Stimulated activated CD4-positive, alpha-beta T cell treated with anti-CD3 and anti-CD28 coated beads, TNF-alpha, amount 100 ng/mL, for 48 hours (primary cell): ENCODE results near the gene NF1.
"Not testable (repeated sequence)": the region's sequence is repeated elsewhere in the genome, so short reads cannot be mapped to it uniquely, and the experiment has no call there.

Source experiments
- DNase-seq, 3 donors: peaks; one replicate each; pipeline ENCODE4 v3.0.0-alpha.2; 2020; ENCODE audit warnings: low read depth in 3 of 3

NF1 gene

DNA sequence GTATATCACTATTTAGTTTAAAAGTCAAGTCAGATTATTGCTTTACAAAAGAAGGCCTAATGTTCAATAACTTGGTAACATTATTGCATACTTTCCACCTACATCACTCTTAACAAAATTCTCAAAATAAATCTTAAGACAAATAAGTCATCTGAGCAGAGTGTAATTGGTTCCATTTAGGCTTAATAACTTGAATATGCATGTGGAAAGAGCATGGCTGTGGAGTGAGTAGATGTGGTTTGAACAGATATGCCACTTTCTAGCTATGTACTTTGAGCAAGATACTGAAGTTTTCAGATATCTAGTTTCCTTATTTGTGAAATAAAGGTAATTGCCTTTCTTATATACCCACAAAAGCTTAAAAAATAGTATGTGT is 233.4 kb downstream of the NF1 start:
- DNase-seq: no peak

DNA sequence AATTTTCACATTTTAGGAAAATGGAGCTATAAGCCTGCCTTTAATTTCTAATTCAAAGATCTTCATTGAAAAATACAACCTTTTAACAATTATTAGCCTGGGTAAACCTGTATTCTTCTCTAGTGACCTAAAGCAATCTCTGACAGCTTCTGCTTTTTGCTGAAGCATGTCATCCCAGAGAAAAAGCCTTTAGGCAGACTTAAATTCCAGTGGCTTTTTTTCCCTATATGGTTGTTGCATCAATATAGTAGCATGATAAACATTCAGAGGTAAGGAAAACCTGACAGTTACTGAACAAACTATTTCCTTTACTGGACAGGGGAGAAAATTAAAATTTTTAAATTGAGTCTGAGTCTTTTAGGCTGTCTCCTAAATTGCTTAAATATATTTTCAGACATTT is 234.4 kb downstream of the NF1 start:
- no peak for DNase-seq

DNA sequence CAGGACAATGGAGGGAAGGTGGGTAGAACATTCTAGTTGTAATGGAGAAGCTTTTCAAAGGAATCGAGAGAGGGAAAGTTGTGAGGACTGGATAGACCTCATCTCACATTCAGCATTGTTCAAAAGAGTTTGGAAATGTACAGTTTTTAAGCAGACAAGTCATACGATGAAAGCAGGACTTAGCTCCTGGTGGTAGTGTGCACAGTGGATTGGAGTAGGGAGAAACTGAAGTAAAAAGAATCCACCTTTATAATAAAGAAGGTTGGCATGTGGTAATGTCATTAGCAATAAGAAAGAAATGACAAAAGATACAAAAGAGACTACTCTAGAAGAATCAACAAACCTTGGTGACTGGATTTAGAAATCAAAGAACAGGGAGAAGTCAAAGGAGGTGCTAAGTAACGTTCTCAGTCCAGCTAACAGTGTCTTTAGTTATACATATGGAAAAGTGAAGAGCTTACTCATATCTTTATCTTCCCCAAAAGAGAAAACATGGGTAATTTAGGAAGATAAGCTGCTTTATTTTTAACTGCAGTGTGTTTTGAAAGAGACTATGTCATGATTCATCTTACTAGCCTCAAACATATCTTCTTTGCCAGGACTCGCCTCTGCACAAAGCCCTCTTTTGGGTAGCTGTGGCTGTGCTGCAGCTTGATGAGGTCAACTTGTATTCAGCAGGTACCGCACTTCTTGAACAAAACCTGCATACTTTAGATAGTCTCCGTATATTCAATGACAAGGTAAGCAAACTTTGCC is 245.3 kb downstream of the NF1 start:
- no peak for DNase-seq

DNA sequence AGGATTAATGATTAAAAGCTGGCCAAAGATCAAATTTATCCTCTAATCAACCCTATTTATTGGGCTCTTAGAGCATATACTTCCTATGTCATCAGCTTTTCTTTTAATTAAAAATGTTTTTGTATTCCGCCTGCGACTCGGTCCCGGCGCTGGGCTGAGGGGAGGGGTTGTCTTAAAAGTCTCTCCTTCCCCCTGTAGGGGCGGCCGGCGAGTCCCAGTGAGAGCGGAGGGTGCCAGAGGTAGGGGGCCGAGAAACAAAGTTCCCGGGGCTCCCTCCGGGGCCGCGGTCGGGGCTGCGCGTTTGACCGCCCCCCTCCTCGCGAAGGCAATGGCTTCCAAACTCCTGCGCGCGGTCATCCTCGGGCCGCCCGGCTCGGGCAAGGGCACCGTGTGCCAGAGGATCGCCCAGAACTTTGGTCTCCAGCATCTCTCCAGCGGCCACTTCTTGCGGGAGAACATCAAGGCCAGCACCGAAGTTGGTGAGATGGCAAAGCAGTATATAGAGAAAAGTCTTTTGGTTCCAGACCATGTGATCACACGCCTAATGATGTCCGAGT is 250.5 kb downstream of the NF1 start:
- DNase-seq: not testable (repeated sequence)

DNA sequence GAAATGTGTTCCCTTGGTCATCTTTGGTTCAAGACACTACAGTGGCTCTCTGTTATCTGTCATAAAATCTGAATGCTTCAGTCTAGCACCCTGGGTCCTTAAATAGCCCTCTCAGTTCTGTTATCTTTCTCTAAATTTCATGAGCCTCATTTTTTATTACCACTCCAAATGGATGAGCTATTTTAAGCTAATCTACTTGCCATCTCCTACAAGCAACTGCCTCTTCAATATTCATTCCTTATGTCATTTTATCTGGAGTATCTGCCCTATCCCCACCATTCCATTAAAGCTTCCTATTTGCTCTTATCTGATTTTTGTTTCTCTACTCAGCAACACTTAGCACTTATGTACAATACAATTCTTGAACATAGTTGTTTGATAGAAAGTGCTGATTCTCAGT is 254.7 kb downstream of the NF1 start:
- no peak for DNase-seq

DNA sequence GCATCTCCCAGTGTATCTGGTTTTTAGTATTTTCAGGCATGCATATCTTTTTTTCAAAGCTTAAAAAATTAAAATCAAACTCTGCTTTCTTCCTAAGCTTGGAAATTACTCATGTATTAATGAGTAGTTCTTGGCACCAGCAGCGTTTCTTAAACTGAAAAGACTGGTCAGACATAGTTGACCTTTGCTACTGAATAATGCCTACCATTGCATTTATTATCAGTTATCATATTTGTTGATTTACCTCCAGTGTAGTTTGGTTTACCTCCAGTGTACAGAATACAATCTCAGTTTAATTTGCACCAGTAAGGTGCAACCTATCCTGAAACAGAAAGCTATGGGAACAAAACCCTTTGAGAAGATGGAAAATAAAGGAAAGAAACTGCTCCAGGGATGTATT is 261.2 kb downstream of the NF1 start:
- no peak for DNase-seq

DNA sequence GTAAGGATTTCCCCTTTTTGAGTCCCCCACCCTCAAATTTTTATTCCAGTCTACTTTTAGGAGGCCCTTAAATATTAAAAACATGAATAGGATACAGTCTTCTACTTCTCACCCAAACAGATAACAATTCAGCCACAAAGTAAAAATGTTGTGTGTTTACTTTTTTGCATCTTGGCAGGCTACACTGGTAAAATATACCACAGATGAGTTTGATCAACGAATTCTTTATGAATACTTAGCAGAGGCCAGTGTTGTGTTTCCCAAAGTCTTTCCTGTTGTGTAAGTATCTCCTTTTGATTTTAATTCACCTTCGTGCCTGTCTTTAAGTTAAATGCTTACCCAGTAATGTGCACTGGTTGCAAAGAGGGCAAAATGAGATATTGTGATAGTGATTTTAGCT is 262.3 kb downstream of the NF1 start:
- DNase-seq: no peak

DNA sequence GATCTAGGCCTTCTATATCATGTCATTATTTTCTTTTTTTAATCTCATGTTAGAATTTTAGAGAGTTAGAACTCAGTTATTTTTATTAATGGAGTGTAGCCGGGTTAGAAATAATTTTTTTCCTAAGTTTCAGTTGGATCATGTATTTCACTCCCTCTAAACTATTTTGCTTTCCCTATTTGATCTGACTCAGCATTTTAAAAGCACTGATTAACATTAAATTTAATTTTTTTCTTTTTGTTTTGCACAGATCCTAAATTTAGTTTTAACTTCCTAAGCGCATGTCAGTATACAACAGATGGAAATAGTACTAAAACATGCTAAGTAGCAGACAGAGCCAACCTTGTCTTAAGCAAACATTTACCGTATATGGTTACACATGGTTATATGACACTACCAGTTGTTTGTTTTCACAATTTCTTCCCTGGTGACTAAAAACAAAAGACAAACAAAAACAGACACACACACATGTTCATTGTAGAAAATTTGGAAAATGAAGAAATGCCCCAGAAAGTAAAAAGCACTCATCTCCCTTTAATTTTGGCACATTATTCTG is 263.1 kb downstream of the NF1 start:
- no peak for DNase-seq

DNA sequence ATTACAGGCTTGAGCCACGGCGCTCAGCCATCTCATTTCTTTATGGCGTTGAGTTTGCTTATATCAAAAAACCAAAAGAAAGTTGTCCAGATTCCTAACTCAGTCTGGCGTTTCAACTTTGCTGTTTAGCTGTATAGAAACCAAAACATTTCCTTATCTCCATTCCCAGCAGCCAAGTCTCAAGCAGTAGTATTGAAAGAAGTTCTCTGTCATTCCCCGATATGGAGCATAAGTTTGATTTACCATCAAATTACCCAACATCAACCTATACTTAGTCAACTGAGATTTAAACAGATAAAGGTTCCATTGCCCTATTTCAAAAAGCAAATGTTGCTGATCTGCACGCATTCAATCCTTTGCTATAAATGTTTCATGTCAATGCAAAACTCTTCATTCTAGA is 269.2 kb downstream of the NF1 start:
- no peak for DNase-seq

DNA sequence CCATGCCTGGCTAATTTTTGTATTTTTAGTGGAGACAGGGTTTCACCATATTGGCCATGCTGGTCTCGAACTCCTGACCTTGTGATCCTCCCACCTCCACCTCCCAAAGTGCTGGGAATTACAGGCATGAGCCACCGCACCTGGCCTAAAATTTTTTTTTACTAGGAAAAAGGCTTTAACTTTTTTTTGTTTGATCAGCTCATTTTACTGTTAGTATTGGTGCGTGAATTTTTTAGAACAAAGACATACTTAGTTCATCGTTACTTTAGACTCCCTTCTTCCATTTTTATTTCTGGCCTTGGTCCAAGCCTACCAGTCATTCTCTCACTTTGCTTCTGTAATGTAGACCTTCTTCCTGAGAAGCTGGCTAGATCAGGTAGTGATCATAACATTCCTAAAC is 271.3 kb downstream of the NF1 start:
- no peak for DNase-seq

DNA sequence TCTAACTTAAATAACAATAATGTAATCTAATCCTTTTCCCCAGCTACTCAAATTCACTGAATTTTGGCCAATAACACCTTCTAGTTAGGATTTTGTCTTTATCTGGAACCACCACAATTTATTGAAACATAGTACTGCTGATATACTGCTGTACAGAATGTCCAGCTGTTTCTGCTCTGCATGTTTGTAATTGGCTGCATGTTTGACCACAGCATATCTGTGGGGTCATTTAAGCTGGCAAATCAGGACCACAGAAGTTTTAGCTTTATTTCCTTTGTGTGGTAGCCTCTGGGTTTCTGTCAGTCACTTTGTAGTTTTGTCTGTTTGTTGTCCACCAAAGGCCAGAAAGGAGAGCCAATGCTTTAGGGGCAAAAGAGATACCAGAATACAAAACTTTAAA is 274.5 kb downstream of the NF1 start:
- no peak for DNase-seq

DNA sequence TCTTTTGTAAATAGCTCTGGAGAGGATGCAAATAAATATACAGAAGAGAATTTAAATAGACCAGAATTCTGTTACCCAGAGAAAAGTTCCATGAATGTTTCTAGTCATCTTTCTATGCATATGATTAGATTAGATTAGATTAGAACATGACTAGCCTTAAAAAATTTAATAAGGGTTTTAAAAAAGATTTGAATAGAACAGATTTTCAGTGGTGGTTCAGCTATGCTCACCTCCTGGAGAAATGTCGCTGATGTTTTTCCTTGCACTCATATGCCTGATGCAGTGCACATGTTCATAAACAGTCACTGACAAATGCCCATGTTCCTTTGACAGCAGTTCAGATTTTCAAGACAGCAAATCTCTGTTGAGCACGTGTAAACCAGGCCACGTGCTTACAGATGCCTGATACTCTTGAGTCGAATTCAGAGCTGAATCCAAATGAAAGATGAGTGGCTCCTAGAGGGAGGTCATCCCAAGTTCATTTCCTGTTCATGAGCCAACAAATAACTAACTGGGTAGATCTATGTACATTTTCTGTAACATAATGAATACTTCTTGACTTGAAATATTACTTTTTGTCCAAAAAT is 276.8 kb downstream of the NF1 start:
- DNase-seq: no peak

DNA sequence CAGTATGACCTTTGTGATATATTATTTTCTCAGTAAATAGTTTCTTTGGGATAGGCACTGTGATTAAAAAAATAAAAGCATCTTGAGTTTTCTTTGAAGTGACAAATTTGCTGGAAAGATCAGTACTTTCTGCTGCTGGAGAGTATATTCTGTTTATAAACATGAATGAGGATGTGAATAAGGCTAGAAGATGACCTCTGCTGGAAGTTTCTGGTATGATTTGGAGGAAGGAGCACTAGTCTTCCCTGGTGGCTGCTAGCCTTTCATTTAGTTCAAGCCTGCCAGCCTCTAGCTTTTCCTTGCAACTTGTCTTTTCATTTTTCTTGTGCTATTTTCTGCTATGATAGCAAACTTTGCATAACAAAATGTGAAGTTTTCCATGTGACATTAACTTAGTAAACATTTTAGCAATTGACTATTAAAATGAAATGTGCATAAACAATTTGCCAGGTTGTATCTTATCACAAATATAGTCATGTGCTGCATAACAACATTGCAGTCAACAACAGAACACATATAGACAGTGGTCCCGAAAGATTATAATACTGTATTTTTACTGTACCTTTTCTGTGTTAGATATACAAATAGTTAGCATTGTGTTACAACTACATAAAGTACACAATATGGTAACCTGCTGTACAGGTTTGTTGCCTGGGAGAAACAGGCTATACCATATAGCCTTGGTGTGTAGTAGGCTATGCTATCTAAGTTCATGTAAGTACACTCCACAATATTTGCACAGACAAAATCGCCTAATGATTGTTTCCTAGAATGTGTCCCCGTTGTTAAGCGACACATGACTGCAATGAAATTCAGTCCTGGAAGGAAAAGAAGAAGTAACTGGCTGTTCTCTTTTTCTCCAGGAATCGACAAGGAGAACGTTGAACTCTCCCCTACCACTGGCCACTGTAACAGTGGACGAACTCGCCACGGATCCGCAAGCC is 278.6 kb downstream of the NF1 start:
- DNase-seq: no peak

DNA sequence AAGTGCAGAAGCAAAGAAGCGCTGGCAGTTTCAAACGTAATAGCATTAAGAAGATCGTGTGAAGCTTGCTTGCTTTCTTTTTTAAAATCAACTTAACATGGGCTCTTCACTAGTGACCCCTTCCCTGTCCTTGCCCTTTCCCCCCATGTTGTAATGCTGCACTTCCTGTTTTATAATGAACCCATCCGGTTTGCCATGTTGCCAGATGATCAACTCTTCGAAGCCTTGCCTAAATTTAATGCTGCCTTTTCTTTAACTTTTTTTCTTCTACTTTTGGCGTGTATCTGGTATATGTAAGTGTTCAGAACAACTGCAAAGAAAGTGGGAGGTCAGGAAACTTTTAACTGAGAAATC is 279.3 kb downstream of the NF1 start:
- DNase-seq: no peak

DNA sequence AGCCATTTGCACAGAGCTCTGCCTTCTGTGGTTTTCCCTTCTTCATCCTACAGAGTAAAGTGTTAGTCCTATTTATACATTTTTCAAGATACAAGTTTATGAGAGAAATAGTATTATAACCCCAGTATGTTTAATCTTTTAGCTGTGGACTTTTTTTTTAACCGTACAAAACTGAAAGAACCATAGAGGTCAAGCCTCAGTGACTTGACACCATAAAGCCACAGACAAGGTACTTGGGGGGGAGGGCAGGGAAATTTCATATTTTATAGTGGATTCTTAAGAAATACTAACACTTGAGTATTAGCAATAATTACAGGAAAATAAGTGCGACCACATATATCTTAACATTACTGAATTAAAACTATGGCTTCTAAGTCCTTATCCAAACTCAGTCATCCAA is 279.7 kb downstream of the NF1 start:
- DNase-seq: no peak

DNA sequence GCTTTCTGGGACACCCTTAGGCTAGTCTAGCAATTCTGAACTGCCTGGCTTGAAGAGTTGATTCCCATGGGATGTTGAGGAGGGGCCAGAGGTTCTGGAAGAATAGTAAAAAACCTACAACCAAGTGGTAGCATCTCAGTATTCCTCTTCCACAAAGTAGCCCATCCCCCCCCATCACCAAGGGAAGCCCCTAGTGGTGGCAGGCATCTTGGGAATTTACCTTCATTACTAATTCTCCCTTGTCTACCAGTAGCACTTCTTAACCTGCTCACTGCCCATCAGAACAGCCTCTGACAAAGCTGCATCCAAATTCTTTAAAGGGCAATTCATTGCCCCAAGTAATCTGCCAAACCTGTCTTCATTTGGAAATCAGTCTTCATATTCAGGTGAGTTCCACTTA is 283.9 kb downstream of the NF1 start:
- DNase-seq: no peak

DNA sequence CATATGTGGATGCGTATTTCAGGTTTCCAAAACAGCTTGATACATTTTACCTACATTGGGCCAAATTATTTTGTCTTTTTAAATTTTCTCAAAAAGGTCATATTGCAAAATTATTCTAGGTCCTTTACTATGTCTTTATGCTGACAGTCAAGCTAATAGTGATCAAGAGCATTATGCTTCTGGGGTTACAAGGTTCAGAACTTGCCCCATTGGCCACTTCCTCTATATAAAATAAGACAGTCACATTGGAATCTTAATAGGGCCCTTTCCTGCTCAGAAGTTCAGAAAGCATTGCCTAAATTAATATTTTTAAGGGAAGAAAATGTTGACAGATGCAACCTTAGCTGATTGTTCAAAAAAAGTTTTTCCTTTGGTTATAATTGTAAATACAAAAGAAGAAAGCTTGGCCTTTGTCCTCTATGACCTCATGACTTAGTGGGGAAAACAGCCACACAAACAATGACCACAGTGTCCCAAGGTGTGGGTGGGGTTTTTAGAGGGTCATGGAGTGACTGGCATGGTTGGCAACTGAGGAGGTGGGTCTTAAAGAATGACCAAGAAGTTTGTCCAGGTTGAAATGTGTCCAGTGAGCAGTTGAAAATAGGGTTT is 284.9 kb downstream of the NF1 start:
- no peak for DNase-seq

DNA sequence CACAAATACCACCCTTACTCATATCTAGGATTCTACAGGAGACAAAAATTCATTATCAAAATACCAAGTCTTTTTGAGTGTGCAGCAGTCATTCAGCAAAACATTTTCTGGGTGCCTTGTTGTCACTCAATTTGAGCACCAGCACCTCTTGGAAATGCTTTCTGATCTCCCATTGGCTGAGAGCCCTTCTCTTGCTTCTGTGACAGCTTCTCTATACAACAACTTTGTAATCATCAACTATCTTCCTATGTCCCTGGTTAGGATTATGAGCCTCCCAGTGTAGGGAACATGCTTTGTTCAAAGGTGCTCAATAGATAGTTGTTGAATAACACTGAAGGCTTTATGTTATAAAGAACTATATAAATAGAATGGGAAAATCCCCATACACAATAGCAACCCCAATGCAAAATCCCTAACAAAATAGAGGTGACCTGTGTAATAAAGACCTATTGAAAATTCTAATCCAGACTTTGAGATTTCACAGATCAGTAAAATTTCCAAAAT is 286.4 kb downstream of the NF1 start:
- no peak for DNase-seq

DNA sequence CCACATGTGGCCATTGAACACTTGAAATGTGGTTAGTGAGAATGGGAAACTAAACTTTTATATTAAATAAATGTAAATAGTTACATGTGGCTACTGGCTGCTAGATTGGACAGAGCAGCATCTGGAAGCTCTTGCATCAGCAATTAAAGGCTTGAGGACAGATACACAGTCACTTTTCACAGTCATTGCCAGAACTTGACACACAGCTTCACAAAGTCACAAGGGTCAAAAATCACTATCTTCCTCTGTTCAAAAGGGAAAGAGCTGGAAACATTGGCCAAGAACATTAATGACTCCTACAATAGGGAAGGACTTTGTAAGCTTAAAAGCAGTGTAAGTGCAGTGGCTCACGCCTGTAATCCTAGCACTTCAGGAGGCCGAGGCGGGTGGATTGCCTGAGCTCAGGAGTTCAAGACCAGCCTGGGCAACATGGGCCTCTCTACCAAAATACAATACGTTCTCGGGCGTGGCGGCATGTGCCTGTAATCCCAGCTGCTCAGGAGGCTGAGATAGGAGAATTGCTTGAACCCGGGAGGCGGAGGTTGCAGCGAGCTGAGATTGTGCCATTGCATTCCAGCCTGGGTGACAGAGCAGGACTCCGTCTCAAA is 288.0 kb downstream of the NF1 start:
- DNase-seq: not testable (repeated sequence)

DNA sequence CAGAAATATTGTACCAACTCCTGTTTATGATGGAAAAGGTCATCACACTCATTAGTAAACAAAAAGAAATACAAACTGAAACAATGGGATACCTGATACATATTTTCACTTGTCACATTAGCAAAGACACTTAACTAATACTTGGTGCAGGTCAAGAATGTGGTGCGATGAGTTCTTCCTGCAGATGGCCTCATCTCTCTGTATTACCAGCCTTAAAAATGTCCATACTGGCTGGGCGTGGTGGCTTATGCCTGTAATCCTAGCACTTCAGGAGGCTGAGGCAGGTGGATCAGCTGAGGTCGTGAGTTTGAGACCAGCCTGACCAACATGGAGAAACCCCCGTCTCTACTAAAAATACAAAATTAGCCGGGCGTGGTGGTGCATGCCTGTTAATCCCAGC is 288.7 kb downstream of the NF1 start:
- not testable (repeated sequence) for DNase-seq
